ENCODE measurements around the gene MORN3. TPM values are rescaled to one million over a fixed set of nuclear protein-coding genes. Genes with fewer than 3 reads are reported as not detected.
"Not testable (repeated sequence)": the region's sequence is repeated elsewhere in the genome, so short reads cannot be mapped to it uniquely, and the experiment has no call there.

The MORN3 gene
- total RNA-seq, 1 donor from 2014 or later: 0.20 TPM

GRCh38 chr12:121689430-121689829 lies 20.0 kb upstream of the MORN3 start:
- ATAC-seq (ENCODE audit: low read depth): no peak
- POLR2A ChIA-PET: interaction anchor here (0.6 kb wide), 1 partner anchor 31 kb away, joined by 3 read pairs; no protein-coding TSS in a partner anchor
- H3K27ac Mint-ChIP-seq: no peak overlapping the region
- CTCF ChIA-PET: interaction anchor here (0.7 to 1.6 kb wide), 4 partner anchors 98 to 122 kb away, joined by 3 to 7 read pairs (median 3); partner anchors contain the start of gene RHOF
- no peak for DNase-seq
- TF ChIP-seq, protein P1, sequence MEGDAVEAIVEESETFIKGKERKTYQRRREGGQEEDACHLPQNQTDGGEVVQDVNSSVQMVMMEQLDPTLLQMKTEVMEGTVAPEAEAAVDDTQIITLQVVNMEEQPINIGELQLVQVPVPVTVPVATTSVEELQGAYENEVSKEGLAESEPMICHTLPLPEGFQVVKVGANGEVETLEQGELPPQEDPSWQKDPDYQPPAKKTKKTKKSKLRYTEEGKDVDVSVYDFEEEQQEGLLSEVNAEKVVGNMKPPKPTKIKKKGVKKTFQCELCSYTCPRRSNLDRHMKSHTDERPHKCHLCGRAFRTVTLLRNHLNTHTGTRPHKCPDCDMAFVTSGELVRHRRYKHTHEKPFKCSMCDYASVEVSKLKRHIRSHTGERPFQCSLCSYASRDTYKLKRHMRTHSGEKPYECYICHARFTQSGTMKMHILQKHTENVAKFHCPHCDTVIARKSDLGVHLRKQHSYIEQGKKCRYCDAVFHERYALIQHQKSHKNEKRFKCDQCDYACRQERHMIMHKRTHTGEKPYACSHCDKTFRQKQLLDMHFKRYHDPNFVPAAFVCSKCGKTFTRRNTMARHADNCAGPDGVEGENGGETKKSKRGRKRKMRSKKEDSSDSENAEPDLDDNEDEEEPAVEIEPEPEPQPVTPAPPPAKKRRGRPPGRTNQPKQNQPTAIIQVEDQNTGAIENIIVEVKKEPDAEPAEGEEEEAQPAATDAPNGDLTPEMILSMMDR (IDR thresholded peaks at IDR 0.05): no peak
- H3K36me3 Mint-ChIP-seq (ENCODE audit: low read depth): peaks cover 2% of the 10 kb centered on the region
- peaks cover 7% of the 10 kb centered on the region for H3K4me1 Mint-ChIP-seq
- no peak overlapping the region for H3K4me3 Mint-ChIP-seq
- intact Hi-C loops (cut with micrococcal nuclease): no loop called here
- no peaks in the 10 kb centered on the region for H3K27me3 Mint-ChIP-seq
- no peaks in the 10 kb centered on the region for H3K9me3 Mint-ChIP-seq

GRCh38 chr12:121688966-121689365 lies 19.5 kb upstream of the MORN3 start:
- ChIA-PET POLR2A (interaction anchor here (0.6 kb wide), 1 partner anchor 299 kb away, joined by 5 read pairs; no protein-coding TSS in a partner anchor), CTCF (interaction anchor here (1.6 kb wide), 1 partner anchor 105 kb away, joined by 7 read pairs; the partner anchor contains the start of gene RHOF)
- DNase-seq: no peak
- peaks cover 2% of the 10 kb centered on the region for H3K36me3 Mint-ChIP-seq (ENCODE audit: low read depth)
- TF ChIP-seq, protein P1 (IDR thresholded peaks at IDR 0.05): no peak
- peaks cover 7% of the 10 kb centered on the region for H3K4me1 Mint-ChIP-seq
- ATAC-seq (ENCODE audit: low read depth): no peak
- no peaks in the 10 kb centered on the region for H3K27me3 Mint-ChIP-seq
- no peak overlapping the region for H3K27ac Mint-ChIP-seq
- H3K4me3 Mint-ChIP-seq: no peak overlapping the region
- H3K9me3 Mint-ChIP-seq: no peaks in the 10 kb centered on the region
- intact Hi-C loops (cut with micrococcal nuclease): no loop called here

GRCh38 chr12:121679661-121680197 lies 10.3 kb upstream of the MORN3 start:
- intact Hi-C loops (cut with micrococcal nuclease); H3K9me3 Mint-ChIP-seq; H3K27ac Mint-ChIP-seq: not testable (repeated sequence)

GRCh38 chr12:121678716-121679300 lies 9.4 kb upstream of the MORN3 start:
- CTCF ChIA-PET: interaction anchor here (1.1 to 1.2 kb wide), 2 partner anchors 126 to 184 kb away, joined by 3 to 6 read pairs; no protein-coding TSS in a partner anchor
- no peaks in the 10 kb centered on the region for H3K9me3 Mint-ChIP-seq
- no peak overlapping the region for H3K4me3 Mint-ChIP-seq
- no peak overlapping the region for H3K27ac Mint-ChIP-seq
- no peaks in the 10 kb centered on the region for H3K36me3 Mint-ChIP-seq (ENCODE audit: low read depth)
- POLR2A ChIA-PET: interaction anchor here (0.6 kb wide), 1 partner anchor 176 kb away, joined by 3 read pairs; no protein-coding TSS in a partner anchor
- no peak for ATAC-seq (ENCODE audit: low read depth)
- no peaks in the 10 kb centered on the region for H3K27me3 Mint-ChIP-seq
- intact Hi-C loops (cut with micrococcal nuclease): no loop called here
- TF ChIP-seq, protein P1 (IDR thresholded peaks at IDR 0.05): no peak
- DNase-seq: no peak
- no peaks in the 10 kb centered on the region for H3K4me1 Mint-ChIP-seq

More at GRCh38 chr12:121679661-121680197, 10.3 kb upstream of the MORN3 start:
- POLR2A ChIA-PET; H3K4me3 Mint-ChIP-seq; DNase-seq; ATAC-seq (ENCODE audit: low read depth); H3K4me1 Mint-ChIP-seq; H3K27me3 Mint-ChIP-seq; H3K36me3 Mint-ChIP-seq (ENCODE audit: low read depth): not testable (repeated sequence)
- CTCF ChIA-PET: interaction anchor here (1.2 to 8.1 kb wide), 2 partner anchors 127 to 185 kb away, joined by 3 to 71 read pairs; no protein-coding TSS in a partner anchor

- Mint-ChIP-seq H3K27me3 (no peaks in the 10 kb centered on the region), H3K9me3 (no peaks in the 10 kb centered on the region), H3K36me3 (ENCODE audit: low read depth) (no peaks in the 10 kb centered on the region), H3K4me3 (no peak overlapping the region), H3K27ac (no peak overlapping the region), H3K4me1 (peaks cover 4% of the 10 kb centered on the region)
- intact Hi-C loops (cut with micrococcal nuclease): no loop called here
- ATAC-seq (ENCODE audit: low read depth) (no peak), DNase-seq (no peak)
- TF ChIP-seq, protein P1 (IDR thresholded peaks at IDR 0.05): no peak
- CTCF ChIA-PET: interaction anchor here (1.1 kb wide), 1 partner anchor 125 kb away, joined by 6 read pairs; no protein-coding TSS in a partner anchor
- POLR2A ChIA-PET: no interaction called here
Measured at GRCh38 chr12:121678305-121678704, 8.9 kb upstream of the MORN3 start.

Data from activated B cell treated with CpG ODN at 0.5 μM for 24 hours (primary cell).